Suprapubic skin (tissue), 3 donors: Measurements from ENCODE around the gene PFKFB2.

Experiments
- POLR2AphosphoS5 ChIP-seq, 3 donors: sonication (generic); formaldehyde crosslinking; IDR thresholded peaks; one replicate each; pipeline ENCODE4 v1.6.1; 2017; ENCODE audit warnings: antibody characterized with exemption in 3 of 3
- TF ChIP-seq, protein P1 (sequence below), 2 donors: fragments of 200-600 bp in 1 of 2; fragments of 450-650 bp in 1 of 2; sonication (generic) in 1 of 2; IDR thresholded peaks; one replicate each; pipeline ENCODE4 v1.5.1; 2016 to 2019; ENCODE audit warnings: antibody characterized with exemption in 2 of 2, mild to moderate bottlenecking in 1 of 2, moderate library complexity in 1 of 2

DNA sequence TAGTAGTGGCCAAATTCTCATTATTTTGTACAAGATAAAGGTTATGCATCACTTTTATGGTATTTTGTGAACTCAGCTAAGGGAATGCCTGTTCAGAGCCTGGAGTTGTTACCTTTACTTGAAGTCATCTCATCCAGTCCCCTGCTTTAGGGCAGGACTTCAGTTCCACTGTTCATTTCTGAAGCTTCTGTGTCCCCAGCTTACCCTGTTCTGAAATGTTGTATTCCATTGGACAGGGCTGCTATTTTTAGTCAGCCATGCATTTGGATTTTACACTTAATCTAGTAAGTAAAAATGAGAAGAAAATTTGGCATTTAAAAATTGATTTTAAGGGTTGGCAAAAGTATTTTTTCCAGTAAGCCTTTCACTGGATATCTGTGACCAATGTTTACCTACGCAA lies 23.9 kb downstream of the PFKFB2 start:
- TF ChIP-seq POLR2AphosphoS5 (IDR thresholded peaks at IDR 0.05) = no peak
- TF ChIP-seq, protein P1, sequence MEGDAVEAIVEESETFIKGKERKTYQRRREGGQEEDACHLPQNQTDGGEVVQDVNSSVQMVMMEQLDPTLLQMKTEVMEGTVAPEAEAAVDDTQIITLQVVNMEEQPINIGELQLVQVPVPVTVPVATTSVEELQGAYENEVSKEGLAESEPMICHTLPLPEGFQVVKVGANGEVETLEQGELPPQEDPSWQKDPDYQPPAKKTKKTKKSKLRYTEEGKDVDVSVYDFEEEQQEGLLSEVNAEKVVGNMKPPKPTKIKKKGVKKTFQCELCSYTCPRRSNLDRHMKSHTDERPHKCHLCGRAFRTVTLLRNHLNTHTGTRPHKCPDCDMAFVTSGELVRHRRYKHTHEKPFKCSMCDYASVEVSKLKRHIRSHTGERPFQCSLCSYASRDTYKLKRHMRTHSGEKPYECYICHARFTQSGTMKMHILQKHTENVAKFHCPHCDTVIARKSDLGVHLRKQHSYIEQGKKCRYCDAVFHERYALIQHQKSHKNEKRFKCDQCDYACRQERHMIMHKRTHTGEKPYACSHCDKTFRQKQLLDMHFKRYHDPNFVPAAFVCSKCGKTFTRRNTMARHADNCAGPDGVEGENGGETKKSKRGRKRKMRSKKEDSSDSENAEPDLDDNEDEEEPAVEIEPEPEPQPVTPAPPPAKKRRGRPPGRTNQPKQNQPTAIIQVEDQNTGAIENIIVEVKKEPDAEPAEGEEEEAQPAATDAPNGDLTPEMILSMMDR (IDR thresholded peaks at IDR 0.05) = no peak
